Ascending aorta (tissue), 2 donors: ENCODE results near the gene AOAH. TPM values are rescaled to one million over a fixed set of nuclear protein-coding genes. Genes with fewer than 3 reads are reported as not detected.

Experiments
- DNase-seq, 2 donors: peaks; one replicate each; pipeline ENCODE4 v3.0.0-alpha.2; 2019; ENCODE audit warnings: low spot score in 2 of 2
- H3K27ac ChIP-seq, 2 donors: fragments of 200-600 bp; sonication (generic); one replicate each; pipeline ENCODE4 v1.5.1; 2016 to 2017; ENCODE audit warnings: mild to moderate bottlenecking in 1 of 2
- H3K27me3 ChIP-seq: fragments of 200-600 bp; sonication (generic); one replicate; pipeline ENCODE4 v1.5.1; 2017
- H3K36me3 ChIP-seq, 2 donors: fragments of 200-600 bp; sonication (generic); one replicate each; pipeline ENCODE4 v1.5.1; 2016
- H3K4me1 ChIP-seq, 2 donors: fragments of 200-600 bp; sonication (generic); one replicate each; pipeline ENCODE4 v1.5.1; 2016 to 2017; ENCODE audit warnings: mild to moderate bottlenecking in 1 of 2
- H3K4me3 ChIP-seq, 2 donors: fragments of 200-600 bp; sonication (generic); one replicate each; pipeline ENCODE4 v1.5.1; 2016 to 2017; ENCODE audit warnings: mild to moderate bottlenecking in 1 of 2
- H3K9me3 ChIP-seq, 2 donors: fragments of 200-600 bp; sonication (generic); one replicate each; pipeline ENCODE4 v1.5.1; 2016
- intact Hi-C: fragments of 100-400 bp; cut with DNase I; formaldehyde crosslinking; loops from one replicate; pipeline ENCODE4 v1.15.1; 2023
- total RNA-seq: library from RNA; depleted of rRNA; stranded (reverse); fragments of >200 nt; gene quantifications from one replicate; pipeline ENCODE4 v1.1.0, GENCODE V29; 2016
- TF ChIP-seq, protein P1 (sequence below), 3 experiments: fragments of 200-600 bp in 2 of 3; fragments of 450-650 bp in 1 of 3; sonication (generic) in 2 of 3; IDR thresholded peaks; one replicate each; pipeline ENCODE4 v1.5.1; 2016 to 2019; ENCODE audit warnings: antibody characterized with exemption in 3 of 3, mild to moderate bottlenecking in 1 of 3, moderate library complexity in 1 of 3

Gene AOAH
- total RNA-seq, 1 donor from 2014 or later = 0.75 TPM

GRCh38 chr7:36602511-36602910 is 121.8 kb downstream of the AOAH start:
- H3K9me3 ChIP-seq = no peaks in the 10 kb centered on the region
- TF ChIP-seq, protein P1, sequence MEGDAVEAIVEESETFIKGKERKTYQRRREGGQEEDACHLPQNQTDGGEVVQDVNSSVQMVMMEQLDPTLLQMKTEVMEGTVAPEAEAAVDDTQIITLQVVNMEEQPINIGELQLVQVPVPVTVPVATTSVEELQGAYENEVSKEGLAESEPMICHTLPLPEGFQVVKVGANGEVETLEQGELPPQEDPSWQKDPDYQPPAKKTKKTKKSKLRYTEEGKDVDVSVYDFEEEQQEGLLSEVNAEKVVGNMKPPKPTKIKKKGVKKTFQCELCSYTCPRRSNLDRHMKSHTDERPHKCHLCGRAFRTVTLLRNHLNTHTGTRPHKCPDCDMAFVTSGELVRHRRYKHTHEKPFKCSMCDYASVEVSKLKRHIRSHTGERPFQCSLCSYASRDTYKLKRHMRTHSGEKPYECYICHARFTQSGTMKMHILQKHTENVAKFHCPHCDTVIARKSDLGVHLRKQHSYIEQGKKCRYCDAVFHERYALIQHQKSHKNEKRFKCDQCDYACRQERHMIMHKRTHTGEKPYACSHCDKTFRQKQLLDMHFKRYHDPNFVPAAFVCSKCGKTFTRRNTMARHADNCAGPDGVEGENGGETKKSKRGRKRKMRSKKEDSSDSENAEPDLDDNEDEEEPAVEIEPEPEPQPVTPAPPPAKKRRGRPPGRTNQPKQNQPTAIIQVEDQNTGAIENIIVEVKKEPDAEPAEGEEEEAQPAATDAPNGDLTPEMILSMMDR (IDR thresholded peaks at IDR 0.05) = no peak
- H3K4me3 ChIP-seq = no peak overlapping the region
- H3K4me1 ChIP-seq = no peaks in the 10 kb centered on the region
- H3K27me3 ChIP-seq = no peaks in the 10 kb centered on the region
- no peak overlapping the region for H3K27ac ChIP-seq
- no peak for DNase-seq
- intact Hi-C loops = no loop called here
- no peaks in the 10 kb centered on the region for H3K36me3 ChIP-seq

GRCh38 chr7:36601601-36602000 is 122.7 kb downstream of the AOAH start:
- H3K27ac ChIP-seq = no peak overlapping the region
- no peaks in the 10 kb centered on the region for H3K9me3 ChIP-seq
- H3K4me3 ChIP-seq = no peak overlapping the region
- intact Hi-C loops = no loop called here
- no peaks in the 10 kb centered on the region for H3K36me3 ChIP-seq
- H3K4me1 ChIP-seq = no peaks in the 10 kb centered on the region
- DNase-seq = no peak
- H3K27me3 ChIP-seq = no peaks in the 10 kb centered on the region
- TF ChIP-seq, protein P1 (IDR thresholded peaks at IDR 0.05) = no peak

GRCh38 chr7:36600869-36601530 is 123.3 kb downstream of the AOAH start:
- H3K4me1 ChIP-seq = no peaks in the 10 kb centered on the region
- H3K9me3 ChIP-seq = no peaks in the 10 kb centered on the region
- DNase-seq = no peak
- H3K27ac ChIP-seq = no peak overlapping the region
- H3K27me3 ChIP-seq = no peaks in the 10 kb centered on the region
- TF ChIP-seq, protein P1 (IDR thresholded peaks at IDR 0.05) = no peak
- intact Hi-C loops = no loop called here
- no peak overlapping the region for H3K4me3 ChIP-seq
- H3K36me3 ChIP-seq = no peaks in the 10 kb centered on the region

GRCh38 chr7:36600314-36600682 is 124.0 kb downstream of the AOAH start:
- Histone ChIP-seq H3K4me1 (no peaks in the 10 kb centered on the region), H3K4me3 (no peak overlapping the region), H3K36me3 (no peaks in the 10 kb centered on the region), H3K27ac (no peak overlapping the region), H3K9me3 (no peaks in the 10 kb centered on the region), H3K27me3 (no peaks in the 10 kb centered on the region)
- DNase-seq = no peak
- TF ChIP-seq, protein P1 (IDR thresholded peaks at IDR 0.05) = no peak
- intact Hi-C loops = no loop called here

- no peaks in the 10 kb centered on the region for H3K36me3 ChIP-seq
- no peak overlapping the region for H3K4me3 ChIP-seq
- H3K9me3 ChIP-seq = no peaks in the 10 kb centered on the region
- intact Hi-C loops = no loop called here
- no peaks in the 10 kb centered on the region for H3K27me3 ChIP-seq
- DNase-seq = no peak
- TF ChIP-seq, protein P1 (IDR thresholded peaks at IDR 0.05) = no peak
- no peak overlapping the region for H3K27ac ChIP-seq
- H3K4me1 ChIP-seq = no peaks in the 10 kb centered on the region
Observed at GRCh38 chr7:36599645-36600313, 124.5 kb downstream of the AOAH start.
